HepG2 (cell line): ENCODE results near the gene C12orf60. TPM values are rescaled to one million over a fixed set of nuclear protein-coding genes. Genes with fewer than 3 reads are reported as not detected.

ENCODE experiments used
- AKAP8 ChIP-seq: sonication (generic); formaldehyde crosslinking; IDR thresholded peaks from 2 replicates; pipeline ENCODE4 v1.5.1; 2020; ENCODE audit warnings: mild to moderate bottlenecking, missing genetic modification reagents
- ATF1 ChIP-seq: IDR thresholded peaks from 2 replicates; pipeline ENCODE4 v1.6.1; 2016; ENCODE audit warnings: mild to moderate bottlenecking, control low read depth
- FOXC1 ChIP-seq: sonication (generic); formaldehyde crosslinking; IDR thresholded peaks from 2 replicates; pipeline ENCODE4 v1.8.0; 2022; ENCODE audit warnings: mild to moderate bottlenecking, missing genetic modification reagents, borderline replicate concordance
- GABPB1 ChIP-seq: IDR thresholded peaks from 2 replicates; pipeline ENCODE4 v1.6.1; 2016; ENCODE audit warnings: mild to moderate bottlenecking, missing genetic modification reagents, moderate library complexity, missing compliant biosample characterization
- HMGA1 ChIP-seq: sonication (generic); formaldehyde crosslinking; conservative IDR thresholded peaks from 2 replicates; pipeline ENCODE4 v1.4.0; 2020; ENCODE audit warnings: missing genetic modification reagents
- HNRNPK ChIP-seq: fragments of 200-400 bp; formaldehyde crosslinking; IDR thresholded peaks from 2 replicates; pipeline ENCODE4 v1.6.1; 2018; ENCODE audit warnings: low read length, low read depth, moderate library complexity, mild to moderate bottlenecking; ENCODE audit not compliant: poor library complexity, severe bottlenecking
- NR2C2 ChIP-seq: sonication (generic); formaldehyde crosslinking; IDR thresholded peaks from 2 replicates; pipeline ENCODE4 v1.4.0; 2020; ENCODE audit warnings: missing genetic modification reagents, mild to moderate bottlenecking, moderate library complexity, borderline replicate concordance
- NR2F2 ChIP-seq: IDR thresholded peaks from 2 replicates; pipeline ENCODE4 v1.6.1; 2012; ENCODE audit warnings: low read depth, inconsistent platforms, borderline replicate concordance
- RBAK ChIP-seq: sonication (generic); formaldehyde crosslinking; IDR thresholded peaks from 2 replicates; pipeline ENCODE4 v1.5.1; 2020; ENCODE audit warnings: mild to moderate bottlenecking, missing genetic modification reagents
- SOX5 ChIP-seq: IDR thresholded peaks from 2 replicates; pipeline ENCODE4 v1.6.1; 2016; ENCODE audit warnings: borderline replicate concordance
- TGIF2 ChIP-seq: IDR thresholded peaks from 2 replicates; pipeline ENCODE4 v1.6.1; 2016; ENCODE audit warnings: control low read depth, missing compliant biosample characterization
- TOPORS ChIP-seq: sonication (generic); formaldehyde crosslinking; IDR thresholded peaks from 2 replicates; pipeline ENCODE4 v1.8.0; 2023; ENCODE audit warnings: mild to moderate bottlenecking, missing genetic modification reagents
- polyA plus RNA-seq, 8 experiments: library from polyadenylated mRNA; depleted of rRNA in 3 of 8; stranded (reverse) in 7 of 8; unstranded in 1 of 8; fragments of >200 nt; fragmentation: Illumina TruSeq in 4 of 8; extraction: Trizol in 4 of 8; gene quantifications; 2 replicates each; pipeline versions ENCODE4 v1.2.1 to v1.2.3, GENCODE V29; 2011 to 2016; ENCODE audit warnings: low read depth in 4 of 8, missing spikeins in 1 of 8, mixed read lengths in 1 of 8; ENCODE audit not compliant: insufficient read depth in 1 of 8
- total RNA-seq, 5 experiments: library from RNA; depleted of rRNA; stranded (reverse); fragments of >200 nt; fragmentation: Illumina TruSeq; extraction: Trizol; gene quantifications; 2 replicates each; pipeline ENCODE4 v1.2.3, GENCODE V29; 2016; ENCODE audit warnings: low read depth in 1 of 5
- TF ChIP-seq, protein P1 (sequence below): sonication (generic); formaldehyde crosslinking; IDR thresholded peaks from one replicate; pipeline ENCODE4 v1.5.1; 2020; ENCODE audit warnings: mild to moderate bottlenecking, missing genetic modification reagents; ENCODE audit errors: not compliant biosample characterization
- TF ChIP-seq, protein P2 (sequence below): sonication (generic); formaldehyde crosslinking; IDR thresholded peaks from 2 replicates; pipeline ENCODE4 v1.4.0; 2020; ENCODE audit warnings: missing genetic modification reagents
- TF ChIP-seq, protein P3 (sequence below): IDR thresholded peaks from 2 replicates; pipeline ENCODE4 v1.6.1; 2016

C12orf60 gene
- total and polyA plus RNA-seq, 2 of the 13 experiments (the other 11 are each of a cell fraction or from before 2014, with no cell fraction given) = 0.55 to 1.4 TPM

DNA sequence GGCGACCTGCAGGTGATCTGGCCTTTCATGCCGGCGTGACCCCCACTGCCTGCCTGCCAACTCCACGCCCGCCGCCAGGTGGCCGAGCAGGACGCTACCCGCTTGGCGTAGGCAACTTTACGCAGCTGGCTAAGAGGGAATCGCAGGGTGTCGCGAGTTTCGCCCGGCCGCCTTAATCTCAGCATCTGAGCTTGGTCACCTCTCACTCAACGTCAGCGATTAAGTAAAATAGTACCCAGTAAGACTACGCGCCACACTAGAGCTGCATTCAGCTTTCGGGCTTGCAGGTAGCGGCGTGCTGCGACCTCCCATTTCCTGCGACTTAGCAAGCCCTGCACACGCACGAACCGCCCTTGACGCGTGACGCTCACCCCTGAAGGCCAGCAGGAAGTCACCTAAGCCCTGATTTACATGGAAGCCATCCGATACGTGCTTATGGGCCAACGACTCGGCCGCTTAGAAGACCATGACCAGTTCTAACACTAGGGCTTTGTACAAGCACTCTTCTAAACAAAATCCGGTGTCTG, 33.4 kb upstream of the C12orf60 start (continued):
- TF ChIP-seq, protein P1, sequence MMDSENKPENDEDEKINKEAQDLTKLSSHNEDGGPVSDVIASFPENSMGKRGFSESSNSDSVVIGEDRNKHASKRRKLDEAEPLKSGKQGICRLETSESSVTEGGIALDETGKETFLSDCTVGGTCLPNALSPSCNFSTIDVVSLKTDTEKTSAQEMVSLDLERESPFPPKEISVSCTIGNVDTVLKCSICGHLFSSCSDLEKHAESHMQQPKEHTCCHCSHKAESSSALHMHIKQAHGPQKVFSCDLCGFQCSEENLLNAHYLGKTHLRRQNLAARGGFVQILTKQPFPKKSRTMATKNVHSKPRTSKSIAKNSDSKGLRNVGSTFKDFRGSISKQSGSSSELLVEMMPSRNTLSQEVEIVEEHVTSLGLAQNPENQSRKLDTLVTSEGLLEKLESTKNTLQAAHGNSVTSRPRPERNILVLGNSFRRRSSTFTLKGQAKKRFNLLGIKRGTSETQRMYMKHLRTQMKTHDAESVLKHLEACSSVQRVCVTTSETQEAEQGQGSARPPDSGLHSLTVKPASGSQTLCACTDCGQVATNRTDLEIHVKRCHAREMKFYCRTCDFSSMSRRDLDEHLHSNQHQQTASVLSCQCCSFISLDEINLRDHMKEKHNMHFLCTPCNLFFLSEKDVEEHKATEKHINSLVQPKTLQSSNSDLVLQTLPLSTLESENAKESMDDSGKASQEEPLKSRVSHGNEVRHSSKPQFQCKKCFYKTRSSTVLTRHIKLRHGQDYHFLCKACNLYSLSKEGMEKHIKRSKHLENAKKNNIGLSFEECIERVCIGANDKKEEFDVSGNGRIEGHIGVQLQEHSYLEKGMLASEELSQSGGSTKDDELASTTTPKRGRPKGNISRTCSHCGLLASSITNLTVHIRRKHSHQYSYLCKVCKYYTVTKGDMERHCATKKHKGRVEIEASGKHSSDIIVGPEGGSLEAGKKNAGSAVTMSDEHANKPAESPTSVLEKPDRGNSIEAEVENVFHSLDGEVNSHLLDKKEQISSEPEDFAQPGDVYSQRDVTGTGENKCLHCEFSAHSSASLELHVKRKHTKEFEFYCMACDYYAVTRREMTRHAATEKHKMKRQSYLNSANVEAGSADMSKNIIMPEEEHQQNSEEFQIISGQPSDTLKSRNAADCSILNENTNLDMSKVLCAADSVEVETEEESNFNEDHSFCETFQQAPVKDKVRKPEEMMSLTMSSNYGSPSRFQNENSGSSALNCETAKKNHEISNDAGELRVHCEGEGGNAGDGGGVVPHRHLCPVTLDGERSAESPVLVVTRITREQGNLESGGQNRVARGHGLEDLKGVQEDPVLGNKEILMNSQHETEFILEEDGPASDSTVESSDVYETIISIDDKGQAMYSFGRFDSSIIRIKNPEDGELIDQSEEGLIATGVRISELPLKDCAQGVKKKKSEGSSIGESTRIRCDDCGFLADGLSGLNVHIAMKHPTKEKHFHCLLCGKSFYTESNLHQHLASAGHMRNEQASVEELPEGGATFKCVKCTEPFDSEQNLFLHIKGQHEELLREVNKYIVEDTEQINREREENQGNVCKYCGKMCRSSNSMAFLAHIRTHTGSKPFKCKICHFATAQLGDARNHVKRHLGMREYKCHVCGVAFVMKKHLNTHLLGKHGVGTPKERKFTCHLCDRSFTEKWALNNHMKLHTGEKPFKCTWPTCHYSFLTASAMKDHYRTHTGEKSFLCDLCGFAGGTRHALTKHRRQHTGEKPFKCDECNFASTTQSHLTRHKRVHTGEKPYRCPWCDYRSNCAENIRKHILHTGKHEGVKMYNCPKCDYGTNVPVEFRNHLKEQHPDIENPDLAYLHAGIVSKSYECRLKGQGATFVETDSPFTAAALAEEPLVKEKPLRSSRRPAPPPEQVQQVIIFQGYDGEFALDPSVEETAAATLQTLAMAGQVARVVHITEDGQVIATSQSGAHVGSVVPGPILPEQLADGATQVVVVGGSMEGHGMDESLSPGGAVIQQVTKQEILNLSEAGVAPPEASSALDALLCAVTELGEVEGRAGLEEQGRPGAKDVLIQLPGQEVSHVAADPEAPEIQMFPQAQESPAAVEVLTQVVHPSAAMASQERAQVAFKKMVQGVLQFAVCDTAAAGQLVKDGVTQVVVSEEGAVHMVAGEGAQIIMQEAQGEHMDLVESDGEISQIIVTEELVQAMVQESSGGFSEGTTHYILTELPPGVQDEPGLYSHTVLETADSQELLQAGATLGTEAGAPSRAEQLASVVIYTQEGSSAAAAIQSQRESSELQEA (CRISPR knock-in tag) = no peak
- TF ChIP-seq, protein P2, sequence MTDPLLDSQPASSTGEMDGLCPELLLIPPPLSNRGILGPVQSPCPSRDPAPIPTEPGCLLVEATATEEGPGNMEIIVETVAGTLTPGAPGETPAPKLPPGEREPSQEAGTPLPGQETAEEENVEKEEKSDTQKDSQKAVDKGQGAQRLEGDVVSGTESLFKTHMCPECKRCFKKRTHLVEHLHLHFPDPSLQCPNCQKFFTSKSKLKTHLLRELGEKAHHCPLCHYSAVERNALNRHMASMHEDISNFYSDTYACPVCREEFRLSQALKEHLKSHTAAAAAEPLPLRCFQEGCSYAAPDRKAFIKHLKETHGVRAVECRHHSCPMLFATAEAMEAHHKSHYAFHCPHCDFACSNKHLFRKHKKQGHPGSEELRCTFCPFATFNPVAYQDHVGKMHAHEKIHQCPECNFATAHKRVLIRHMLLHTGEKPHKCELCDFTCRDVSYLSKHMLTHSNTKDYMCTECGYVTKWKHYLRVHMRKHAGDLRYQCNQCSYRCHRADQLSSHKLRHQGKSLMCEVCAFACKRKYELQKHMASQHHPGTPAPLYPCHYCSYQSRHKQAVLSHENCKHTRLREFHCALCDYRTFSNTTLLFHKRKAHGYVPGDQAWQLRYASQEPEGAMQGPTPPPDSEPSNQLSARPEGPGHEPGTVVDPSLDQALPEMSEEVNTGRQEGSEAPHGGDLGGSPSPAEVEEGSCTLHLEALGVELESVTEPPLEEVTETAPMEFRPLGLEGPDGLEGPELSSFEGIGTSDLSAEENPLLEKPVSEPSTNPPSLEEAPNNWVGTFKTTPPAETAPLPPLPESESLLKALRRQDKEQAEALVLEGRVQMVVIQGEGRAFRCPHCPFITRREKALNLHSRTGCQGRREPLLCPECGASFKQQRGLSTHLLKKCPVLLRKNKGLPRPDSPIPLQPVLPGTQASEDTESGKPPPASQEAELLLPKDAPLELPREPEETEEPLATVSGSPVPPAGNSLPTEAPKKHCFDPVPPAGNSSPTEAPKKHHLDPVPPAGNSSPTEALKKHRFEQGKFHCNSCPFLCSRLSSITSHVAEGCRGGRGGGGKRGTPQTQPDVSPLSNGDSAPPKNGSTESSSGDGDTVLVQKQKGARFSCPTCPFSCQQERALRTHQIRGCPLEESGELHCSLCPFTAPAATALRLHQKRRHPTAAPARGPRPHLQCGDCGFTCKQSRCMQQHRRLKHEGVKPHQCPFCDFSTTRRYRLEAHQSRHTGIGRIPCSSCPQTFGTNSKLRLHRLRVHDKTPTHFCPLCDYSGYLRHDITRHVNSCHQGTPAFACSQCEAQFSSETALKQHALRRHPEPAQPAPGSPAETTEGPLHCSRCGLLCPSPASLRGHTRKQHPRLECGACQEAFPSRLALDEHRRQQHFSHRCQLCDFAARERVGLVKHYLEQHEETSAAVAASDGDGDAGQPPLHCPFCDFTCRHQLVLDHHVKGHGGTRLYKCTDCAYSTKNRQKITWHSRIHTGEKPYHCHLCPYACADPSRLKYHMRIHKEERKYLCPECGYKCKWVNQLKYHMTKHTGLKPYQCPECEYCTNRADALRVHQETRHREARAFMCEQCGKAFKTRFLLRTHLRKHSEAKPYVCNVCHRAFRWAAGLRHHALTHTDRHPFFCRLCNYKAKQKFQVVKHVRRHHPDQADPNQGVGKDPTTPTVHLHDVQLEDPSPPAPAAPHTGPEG (CRISPR knock-in tag) = no peak
- TF ChIP-seq, protein P3, sequence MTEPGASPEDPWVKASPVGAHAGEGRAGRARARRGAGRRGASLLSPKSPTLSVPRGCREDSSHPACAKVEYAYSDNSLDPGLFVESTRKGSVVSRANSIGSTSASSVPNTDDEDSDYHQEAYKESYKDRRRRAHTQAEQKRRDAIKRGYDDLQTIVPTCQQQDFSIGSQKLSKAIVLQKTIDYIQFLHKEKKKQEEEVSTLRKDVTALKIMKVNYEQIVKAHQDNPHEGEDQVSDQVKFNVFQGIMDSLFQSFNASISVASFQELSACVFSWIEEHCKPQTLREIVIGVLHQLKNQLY (CRISPR knock-in tag) = peak; percentile 35; the same call in 1 of the 2 replicates
- TF ChIP-seq RBAK (CRISPR knock-in tag) (0 out of 2 replicates have a peak, but pooled peaks have one; percentile 58), NR2C2 (CRISPR knock-in tag) (peak; percentile 23; the same call in 1 of the 2 replicates), FOXC1 (CRISPR knock-in tag) (peak; percentile 36; the same call in 1 of the 2 replicates), GABPB1 (CRISPR knock-in tag) (peak; percentile 51), TGIF2 (CRISPR knock-in tag) (peak; percentile 75; the same call in 1 of the 2 replicates), HMGA1 (CRISPR knock-in tag) (no peak), ATF1 (CRISPR knock-in tag) (no peak; the same call in 1 of the 2 replicates), TOPORS (CRISPR knock-in tag) (peak; percentile 89; the same call in 1 of the 2 replicates), HNRNPK (no peak), SOX5 (0 out of 2 replicates have a peak, but pooled peaks have one; percentile 5), AKAP8 (CRISPR knock-in tag) (peak; percentile 51), NR2F2 (no peak)
